Measurements from ENCODE around the gene HAGH.

DNA sequence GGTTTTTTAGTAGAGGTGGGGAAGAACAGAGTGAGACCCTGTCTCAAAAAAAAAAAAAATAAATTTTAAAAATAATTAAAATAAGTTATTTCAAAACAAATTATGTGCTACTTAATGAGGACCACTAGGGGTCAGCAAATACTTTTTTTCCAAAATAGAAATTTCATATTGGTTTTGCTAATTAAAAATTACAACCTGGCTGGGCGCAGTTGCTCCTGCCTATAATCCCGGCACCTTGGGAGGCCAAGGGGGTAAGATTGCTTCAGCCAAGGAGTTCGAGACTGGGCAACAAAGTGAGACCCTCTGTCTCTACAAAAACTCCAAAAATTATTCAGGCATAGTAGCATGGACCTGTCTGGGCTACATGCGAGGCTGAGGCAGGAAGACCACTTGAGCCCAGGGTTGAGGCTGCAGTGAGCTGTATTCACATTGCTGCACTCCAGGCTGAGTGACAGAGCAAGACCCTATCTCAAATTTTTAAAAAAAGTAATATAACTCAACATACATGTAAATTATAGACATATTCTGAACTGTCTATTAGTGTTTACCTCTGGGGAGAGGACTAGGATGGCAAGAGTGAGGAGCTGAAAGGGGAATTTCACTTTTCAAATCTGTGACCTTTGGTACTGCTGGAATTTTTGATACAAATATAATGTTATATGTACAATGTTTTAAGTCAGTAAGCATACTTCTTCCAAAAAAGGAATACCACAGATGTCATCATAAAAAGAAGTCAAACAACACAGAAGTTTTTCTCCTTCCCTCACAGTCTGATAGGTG is 37.2 kb upstream of the HAGH start:
- TF ChIP-seq, protein P1, sequence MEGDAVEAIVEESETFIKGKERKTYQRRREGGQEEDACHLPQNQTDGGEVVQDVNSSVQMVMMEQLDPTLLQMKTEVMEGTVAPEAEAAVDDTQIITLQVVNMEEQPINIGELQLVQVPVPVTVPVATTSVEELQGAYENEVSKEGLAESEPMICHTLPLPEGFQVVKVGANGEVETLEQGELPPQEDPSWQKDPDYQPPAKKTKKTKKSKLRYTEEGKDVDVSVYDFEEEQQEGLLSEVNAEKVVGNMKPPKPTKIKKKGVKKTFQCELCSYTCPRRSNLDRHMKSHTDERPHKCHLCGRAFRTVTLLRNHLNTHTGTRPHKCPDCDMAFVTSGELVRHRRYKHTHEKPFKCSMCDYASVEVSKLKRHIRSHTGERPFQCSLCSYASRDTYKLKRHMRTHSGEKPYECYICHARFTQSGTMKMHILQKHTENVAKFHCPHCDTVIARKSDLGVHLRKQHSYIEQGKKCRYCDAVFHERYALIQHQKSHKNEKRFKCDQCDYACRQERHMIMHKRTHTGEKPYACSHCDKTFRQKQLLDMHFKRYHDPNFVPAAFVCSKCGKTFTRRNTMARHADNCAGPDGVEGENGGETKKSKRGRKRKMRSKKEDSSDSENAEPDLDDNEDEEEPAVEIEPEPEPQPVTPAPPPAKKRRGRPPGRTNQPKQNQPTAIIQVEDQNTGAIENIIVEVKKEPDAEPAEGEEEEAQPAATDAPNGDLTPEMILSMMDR (IDR thresholded peaks at IDR 0.05; ENCODE audit: poor library complexity, severe bottlenecking), result peak; percentile 68
- TF ChIP-seq POLR2AphosphoS5 (IDR thresholded peaks at IDR 0.05) (no peak), EP300 (conservative IDR thresholded peaks at IDR 0.05; ENCODE audit: poor library complexity, severe bottlenecking) (no peak), MXI1 (conservative IDR thresholded peaks at IDR 0.05; ENCODE audit: poor library complexity, severe bottlenecking) (no peak), EZH2 (IDR thresholded peaks at IDR 0.05; ENCODE audit: borderline replicate concordance, insufficient read depth, low read length, poor library complexity, severe bottlenecking) (no peak), TAF1 (IDR thresholded peaks at IDR 0.05; ENCODE audit: low read depth) (no peak)
- TF ChIP-seq, protein P2, sequence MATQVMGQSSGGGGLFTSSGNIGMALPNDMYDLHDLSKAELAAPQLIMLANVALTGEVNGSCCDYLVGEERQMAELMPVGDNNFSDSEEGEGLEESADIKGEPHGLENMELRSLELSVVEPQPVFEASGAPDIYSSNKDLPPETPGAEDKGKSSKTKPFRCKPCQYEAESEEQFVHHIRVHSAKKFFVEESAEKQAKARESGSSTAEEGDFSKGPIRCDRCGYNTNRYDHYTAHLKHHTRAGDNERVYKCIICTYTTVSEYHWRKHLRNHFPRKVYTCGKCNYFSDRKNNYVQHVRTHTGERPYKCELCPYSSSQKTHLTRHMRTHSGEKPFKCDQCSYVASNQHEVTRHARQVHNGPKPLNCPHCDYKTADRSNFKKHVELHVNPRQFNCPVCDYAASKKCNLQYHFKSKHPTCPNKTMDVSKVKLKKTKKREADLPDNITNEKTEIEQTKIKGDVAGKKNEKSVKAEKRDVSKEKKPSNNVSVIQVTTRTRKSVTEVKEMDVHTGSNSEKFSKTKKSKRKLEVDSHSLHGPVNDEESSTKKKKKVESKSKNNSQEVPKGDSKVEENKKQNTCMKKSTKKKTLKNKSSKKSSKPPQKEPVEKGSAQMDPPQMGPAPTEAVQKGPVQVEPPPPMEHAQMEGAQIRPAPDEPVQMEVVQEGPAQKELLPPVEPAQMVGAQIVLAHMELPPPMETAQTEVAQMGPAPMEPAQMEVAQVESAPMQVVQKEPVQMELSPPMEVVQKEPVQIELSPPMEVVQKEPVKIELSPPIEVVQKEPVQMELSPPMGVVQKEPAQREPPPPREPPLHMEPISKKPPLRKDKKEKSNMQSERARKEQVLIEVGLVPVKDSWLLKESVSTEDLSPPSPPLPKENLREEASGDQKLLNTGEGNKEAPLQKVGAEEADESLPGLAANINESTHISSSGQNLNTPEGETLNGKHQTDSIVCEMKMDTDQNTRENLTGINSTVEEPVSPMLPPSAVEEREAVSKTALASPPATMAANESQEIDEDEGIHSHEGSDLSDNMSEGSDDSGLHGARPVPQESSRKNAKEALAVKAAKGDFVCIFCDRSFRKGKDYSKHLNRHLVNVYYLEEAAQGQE (IDR thresholded peaks at IDR 0.05; ENCODE audit: borderline replicate concordance), result no peak

All from neural cell (in vitro differentiated cells).